GM12874 (cell line): ENCODE data around the gene LTBP3.

Source experiments
- CTCF ChIP-seq: IDR thresholded peaks from 2 replicates; pipeline ENCODE4 v1.5.1; 2011; ENCODE audit warnings: low read depth, mild to moderate bottlenecking, control low read depth, low read length, moderate library complexity; ENCODE audit not compliant: insufficient read depth

The LTBP3 gene

GRCh38 chr11:65497141-65498041 is 60.8 kb downstream of the LTBP3 start:
- TF ChIP-seq CTCF = no peak

- no peak for TF ChIP-seq CTCF
Measured at GRCh38 chr11:65496304-65497140, 61.6 kb downstream of the LTBP3 start.

- TF ChIP-seq CTCF = no peak
Measured at GRCh38 chr11:65493367-65494176, 64.6 kb downstream of the LTBP3 start.

GRCh38 chr11:65492637-65493366 is 65.4 kb downstream of the LTBP3 start:
- no peak for TF ChIP-seq CTCF

- TF ChIP-seq CTCF = 0 out of 2 replicates have a peak, but pooled peaks have one; percentile 4
Measured at GRCh38 chr11:65492387-65492636, 65.8 kb downstream of the LTBP3 start.

GRCh38 chr11:65491614-65492386 is 66.4 kb downstream of the LTBP3 start:
- TF ChIP-seq CTCF = no peak
